ENCODE measurements around the gene GIGYF2. TPM values are rescaled to one million over a fixed set of nuclear protein-coding genes. Genes with fewer than 3 reads are reported as not detected.

GIGYF2 gene
- total RNA-seq, 3 donors from 2014 or later, result 44.1 to 53.7 (median 47.4) TPM

Other genes starting within 250 kb of the GIGYF2 start
- gene ALPI, start 241.2 kb upstream of the GIGYF2 start, total RNA-seq, result not detected
- under 1 TPM; 0.16 to 0.20 (median 0.19) TPM for gene ECEL1, start 209.5 kb upstream of the GIGYF2 start, total RNA-seq
- not detected for gene PRSS56, start 176.9 kb upstream of the GIGYF2 start, total RNA-seq
- gene CHRND, start 171.2 kb upstream of the GIGYF2 start, total RNA-seq, result not detected
- gene CHRNG, start 157.6 kb upstream of the GIGYF2 start, total RNA-seq, result not detected
- 10 to 100 TPM; 10.5 to 11.7 (median 11.5) TPM for gene TIGD1, start 146.8 kb upstream of the GIGYF2 start, total RNA-seq
- 10 to 100 TPM; 67.8 to 77.2 (median 76.9) TPM for gene EIF4E2, start 146.6 kb upstream of the GIGYF2 start, total RNA-seq
- gene EFHD1, start 63.7 kb upstream of the GIGYF2 start, total RNA-seq, result under 1 TPM; 0.16 to 0.69 (median 0.35) TPM
- gene KCNJ13, start 79.2 kb downstream of the GIGYF2 start, total RNA-seq, result not detected
- gene SNORC, start 172.9 kb downstream of the GIGYF2 start, total RNA-seq, result 1 to 10 TPM; 1.2 to 1.7 (median 1.4) TPM